GM21367 (cell line): ENCODE measurements around the gene CYP3A4.
"Not testable (repeated sequence)": the region's sequence is repeated elsewhere in the genome, so short reads cannot be mapped to it uniquely, and the experiment has no call there.

ENCODE experiments used
- ATAC-seq: cut with Tn5 transposase; IDR thresholded peaks from one replicate; pipeline ENCODE4 v1.9.1; 2021; ENCODE audit not compliant: unreplicated experiment

The CYP3A4 gene

GRCh38 chr7:99729486-99730237, 54.3 kb downstream of the CYP3A4 start:
- no peak for ATAC-seq

GRCh38 chr7:99728615-99729014, 55.4 kb downstream of the CYP3A4 start:
- ATAC-seq: no peak

- ATAC-seq: not testable (repeated sequence)
Measured at GRCh38 chr7:99723201-99723600, 60.8 kb downstream of the CYP3A4 start.

GRCh38 chr7:99720800-99721595, 63.0 kb downstream of the CYP3A4 start:
- ATAC-seq: no peak

GRCh38 chr7:99719996-99720769, 63.8 kb downstream of the CYP3A4 start:
- no peak for ATAC-seq

- ATAC-seq: no peak
Measured at GRCh38 chr7:99713995-99714570, 69.9 kb downstream of the CYP3A4 start.

- ATAC-seq: no peak
Measured at GRCh38 chr7:99709838-99710578, 74.0 kb downstream of the CYP3A4 start.

GRCh38 chr7:99709260-99709659, 74.7 kb downstream of the CYP3A4 start:
- no peak for ATAC-seq

- ATAC-seq: no peak
Measured at GRCh38 chr7:99707096-99707495, 76.9 kb downstream of the CYP3A4 start.
